Neural progenitor cell (in vitro differentiated cells): ENCODE results near the gene AHNAK2. TPM values are rescaled to one million over a fixed set of nuclear protein-coding genes. Genes with fewer than 3 reads are reported as not detected.

Experiments
- DNase-seq: peaks from one replicate; pipeline ENCODE4 v3.0.0-alpha.2; 2016; ENCODE audit warnings: low spot score
- H2AFZ ChIP-seq: fragments of 200-600 bp; sonication (generic); replicated peaks from 2 replicates; pipeline ENCODE4 v1.6.1; 2016; ENCODE audit warnings: antibody characterized with exemption
- H3F3A ChIP-seq: fragments of 200-600 bp; sonication (generic); 2 replicates; pipeline ENCODE4 v1.6.1; 2016; ENCODE audit warnings: antibody characterized with exemption, low read depth
- H3K27ac ChIP-seq: fragments of 200-600 bp; sonication (generic); 2 replicates; pipeline ENCODE4 v1.5.1; 2016; ENCODE audit warnings: mild to moderate bottlenecking
- H3K27me3 ChIP-seq: fragments of 200-600 bp; sonication (generic); 2 replicates; pipeline ENCODE4 v1.6.1; 2016; ENCODE audit warnings: mild to moderate bottlenecking, moderate library complexity
- H3K36me3 ChIP-seq: fragments of 200-600 bp; sonication (generic); 2 replicates; pipeline ENCODE4 v1.5.1; 2016
- H3K4me1 ChIP-seq: fragments of 200-600 bp; sonication (generic); 2 replicates; pipeline ENCODE4 v1.6.1; 2016; ENCODE audit warnings: mixed run types
- H3K4me2 ChIP-seq: fragments of 200-600 bp; sonication (generic); 2 replicates; pipeline ENCODE4 v1.6.1; 2016
- H3K4me3 ChIP-seq: fragments of 200-600 bp; sonication (generic); 2 replicates; pipeline ENCODE4 v1.5.1; 2016
- H3K79me2 ChIP-seq: fragments of 200-600 bp; sonication (generic); 2 replicates; pipeline ENCODE4 v1.6.1; 2016; ENCODE audit warnings: low read depth
- H3K9ac ChIP-seq: fragments of 200-600 bp; sonication (generic); 2 replicates; pipeline ENCODE4 v1.6.1; 2016
- H3K9me3 ChIP-seq: fragments of 200-600 bp; sonication (generic); 2 replicates; pipeline ENCODE4 v1.5.1; 2016; ENCODE audit warnings: low read depth
- H4K20me1 ChIP-seq: fragments of 200-600 bp; sonication (generic); 2 replicates; pipeline ENCODE4 v1.6.1; 2016; ENCODE audit warnings: low read depth
- H3K27ac Mint-ChIP-seq: 3 replicates; pipeline ENCODE4 v1.8.0; 2021; ENCODE audit warnings: mixed read lengths
- H3K27me3 Mint-ChIP-seq: 2 replicates; pipeline ENCODE4 v1.8.0; 2022; ENCODE audit warnings: low read depth, mild to moderate bottlenecking, inconsistent platforms, moderate library complexity, mixed read lengths; ENCODE audit not compliant: insufficient read depth
- H3K36me3 Mint-ChIP-seq: 3 replicates; pipeline ENCODE4 v1.8.0; 2021; ENCODE audit warnings: mixed read lengths
- H3K4me1 Mint-ChIP-seq: 3 replicates; pipeline ENCODE4 v1.8.0; 2021; ENCODE audit warnings: mixed read lengths
- H3K4me3 Mint-ChIP-seq: 3 replicates; pipeline ENCODE4 v1.8.0; 2021; ENCODE audit warnings: mild to moderate bottlenecking, moderate library complexity, mixed read lengths
- H3K9me3 Mint-ChIP-seq: 3 replicates; pipeline ENCODE4 v1.8.0; 2020; ENCODE audit warnings: mixed read lengths
- CTCF ChIP-seq: fragments of 200-600 bp; sonication (generic); IDR thresholded peaks from 2 replicates; pipeline ENCODE4 v1.5.1; 2017; ENCODE audit warnings: antibody characterized with exemption, mild to moderate bottlenecking
- EZH2 ChIP-seq: fragments of 200-600 bp; sonication (generic); IDR thresholded peaks from 2 replicates; pipeline ENCODE4 v1.6.1; 2017; ENCODE audit warnings: antibody characterized with exemption, mild to moderate bottlenecking, moderate library complexity
- EZH2phosphoT487 ChIP-seq: fragments of 200-600 bp; sonication (generic); IDR thresholded peaks from 2 replicates; pipeline ENCODE4 v1.6.1; 2017; ENCODE audit warnings: antibody characterized with exemption
- total RNA-seq: library from RNA; depleted of rRNA; stranded (reverse); fragments of >200 nt; gene quantifications from 2 replicates; pipeline ENCODE4 v1.2.3, GENCODE V29; 2015; ENCODE audit warnings: low replicate concordance

Gene AHNAK2
- total RNA-seq, 1 donor from 2014 or later, result 0.77 TPM

DNA sequence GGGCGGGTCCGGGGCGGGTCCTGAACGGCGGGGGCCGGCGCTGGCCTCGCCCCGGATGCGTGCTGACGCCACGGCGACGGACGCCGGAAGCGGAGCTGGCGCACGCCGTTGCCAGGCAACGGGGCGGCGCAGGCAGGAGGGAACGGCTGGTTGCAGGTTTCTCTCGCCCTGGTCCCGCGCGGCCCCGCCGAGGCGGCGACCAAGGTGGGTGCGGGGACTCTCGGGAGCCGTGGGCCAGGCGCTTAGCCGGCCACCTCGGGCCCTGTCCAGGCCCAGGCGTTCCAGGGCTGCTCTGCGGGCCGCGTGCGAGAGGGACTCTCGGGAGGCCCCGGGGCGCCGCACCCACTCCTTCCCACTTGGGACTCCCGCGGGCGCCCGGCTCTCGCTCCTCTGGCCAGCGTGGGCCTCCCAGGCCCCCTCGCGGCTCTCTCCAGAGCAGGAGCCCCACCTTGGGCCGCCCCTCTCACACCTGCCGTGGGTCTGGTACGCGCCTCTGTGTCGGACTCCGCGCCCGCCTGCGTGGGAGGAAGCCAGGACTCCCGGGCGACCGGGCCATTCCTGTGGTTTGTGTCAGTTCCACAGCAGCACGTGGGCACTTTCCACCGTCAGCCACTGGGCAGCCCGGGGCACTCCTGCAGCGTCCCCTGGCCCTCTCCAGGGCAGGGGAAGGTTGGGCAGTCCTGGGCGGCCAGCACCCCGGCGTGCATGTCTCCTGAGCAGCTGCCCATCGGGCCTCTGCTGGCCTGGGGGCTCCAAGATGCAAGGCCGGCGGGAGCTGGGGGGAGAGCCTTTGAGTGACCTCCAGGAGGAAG lies 7.7 kb upstream of the AHNAK2 start, which contains the start of gene CLBA1:
CLBA1 (plus strand) TSS at position 114 of the 812 bp plus-strand sequence; CDS start at position 758, 644 bp downstream.
- Histone ChIP-seq H3K4me2 (peak within 1 kb of the TSS; percentile 100), H3K4me1 (no peaks in the 10 kb centered on the region), H3K79me2 (no peaks in the 10 kb centered on the region), H3K27ac (no peak within 1 kb of the TSS), H3K27me3 (peaks cover 6% of the 10 kb centered on the region), H3F3A (no peaks in the 10 kb centered on the region), H3K36me3 (no peaks in the 10 kb centered on the region), H3K4me3 (peak within 1 kb of the TSS; percentile 97), H2AFZ (peak within 1 kb of the TSS; percentile 85), H3K9ac (peak within 1 kb of the TSS; percentile 71), H4K20me1 (peaks cover 7% of the 10 kb centered on the region), H3K9me3 (no peaks in the 10 kb centered on the region)
- no peak for TF ChIP-seq CTCF
- TF ChIP-seq EZH2phosphoT487, result no peak
- no peak for TF ChIP-seq EZH2
- H3K36me3 Mint-ChIP-seq, result no peaks in the 10 kb centered on the region
- no peaks in the 10 kb centered on the region for H3K9me3 Mint-ChIP-seq
- H3K4me1 Mint-ChIP-seq, result peaks cover 13% of the 10 kb centered on the region
- peak; percentile 97 for DNase-seq
- H3K4me3 Mint-ChIP-seq, result peak within 1 kb of the TSS; percentile 84
- H3K27me3 Mint-ChIP-seq, result peaks cover 7% of the 10 kb centered on the region
- peak within 1 kb of the TSS; percentile 37 for H3K27ac Mint-ChIP-seq

DNA sequence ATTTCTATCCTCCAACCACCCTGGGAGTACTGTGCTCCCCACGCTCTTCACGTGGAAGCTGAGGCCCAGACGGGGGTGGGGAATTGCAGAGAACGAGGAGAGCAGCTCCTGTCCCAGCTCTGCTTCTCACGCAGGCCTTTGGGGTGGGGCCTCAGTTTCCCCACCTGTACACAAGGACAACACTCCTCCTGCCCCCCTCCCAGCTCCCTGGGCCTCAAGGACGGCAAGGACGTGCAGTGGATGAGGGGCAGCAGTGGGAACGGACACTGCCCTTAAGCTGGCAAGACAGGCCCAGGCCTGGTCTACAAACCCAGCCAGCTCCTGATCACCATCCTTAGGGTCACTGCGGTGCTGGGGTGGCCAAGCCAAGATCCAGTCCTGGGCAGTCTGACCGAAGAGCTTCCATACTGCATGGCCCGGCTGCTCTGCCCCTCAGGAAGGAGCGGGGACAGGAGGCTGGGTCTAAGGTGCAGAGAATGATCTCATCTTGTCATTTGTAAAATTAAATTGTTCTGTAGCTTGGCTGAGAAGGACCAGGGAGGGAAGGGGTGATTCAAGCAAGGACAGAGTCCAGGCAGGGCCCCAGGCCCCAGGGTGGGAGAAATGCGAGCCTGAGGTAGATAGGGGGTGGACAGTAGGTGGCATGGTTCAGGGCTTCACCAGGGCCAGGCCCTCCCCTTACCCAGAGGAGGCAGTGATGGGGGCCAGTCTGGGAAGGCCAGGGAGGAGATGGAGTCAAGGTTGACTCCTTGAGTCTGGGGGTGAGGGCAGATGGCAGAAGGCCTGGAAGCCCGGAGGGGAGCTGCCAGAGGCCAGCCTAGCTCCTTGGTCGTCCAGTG lies 6.1 kb upstream of the AHNAK2 start:
- Histone ChIP-seq H3K9ac (no peak overlapping the region), H3K27ac (no peak overlapping the region), H3K4me1 (no peaks in the 10 kb centered on the region), H3K79me2 (no peaks in the 10 kb centered on the region), H3K4me2 (no peak overlapping the region), H3K9me3 (no peaks in the 10 kb centered on the region), H4K20me1 (peaks cover 9% of the 10 kb centered on the region), H3F3A (no peaks in the 10 kb centered on the region), H2AFZ (no peak overlapping the region), H3K4me3 (no peak overlapping the region), H3K27me3 (peaks cover 21% of the 10 kb centered on the region), H3K36me3 (no peaks in the 10 kb centered on the region)
- H3K36me3 Mint-ChIP-seq, result no peaks in the 10 kb centered on the region
- H3K27ac Mint-ChIP-seq, result peak overlapping the region; percentile 85
- H3K9me3 Mint-ChIP-seq, result no peaks in the 10 kb centered on the region
- H3K4me3 Mint-ChIP-seq, result peak overlapping the region; percentile 81
- H3K27me3 Mint-ChIP-seq, result peaks cover 12% of the 10 kb centered on the region
- peaks cover 13% of the 10 kb centered on the region for H3K4me1 Mint-ChIP-seq
- no peak for DNase-seq
- no peak for TF ChIP-seq EZH2phosphoT487
- no peak for TF ChIP-seq CTCF
- no peak for TF ChIP-seq EZH2

DNA sequence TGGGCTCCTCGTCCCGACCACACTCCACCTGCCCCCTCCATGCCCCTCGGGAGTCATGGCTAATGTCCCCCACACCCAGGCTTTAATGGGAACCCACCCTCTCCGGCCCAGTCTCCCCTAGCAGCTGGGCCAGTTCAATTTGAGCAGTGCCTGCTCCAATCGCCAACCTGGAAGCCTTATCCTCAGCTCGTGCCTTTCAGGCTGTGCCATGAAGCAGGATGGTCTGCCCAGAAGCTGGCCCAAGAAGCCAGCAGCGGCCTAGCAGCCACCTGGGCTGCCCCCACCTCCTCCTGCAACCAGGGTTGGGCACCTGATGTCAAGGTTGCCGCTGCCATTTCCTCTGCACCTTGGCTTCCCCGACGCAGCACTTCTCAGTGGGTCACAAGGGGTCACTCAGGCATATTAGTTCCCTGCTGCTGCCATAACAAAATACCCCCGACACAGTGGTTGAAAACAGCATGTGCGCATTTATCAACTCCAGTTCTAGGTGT lies 5.1 kb upstream of the AHNAK2 start:
- no peak overlapping the region for H3K4me3 Mint-ChIP-seq
- Histone ChIP-seq H3F3A (no peaks in the 10 kb centered on the region), H3K4me1 (no peaks in the 10 kb centered on the region), H3K27me3 (peaks cover 30% of the 10 kb centered on the region), H3K27ac (no peak overlapping the region), H3K36me3 (no peaks in the 10 kb centered on the region), H4K20me1 (peaks cover 18% of the 10 kb centered on the region), H3K9ac (no peak overlapping the region), H3K4me3 (no peak overlapping the region), H2AFZ (no peak overlapping the region), H3K79me2 (no peaks in the 10 kb centered on the region), H3K9me3 (no peaks in the 10 kb centered on the region), H3K4me2 (no peak overlapping the region)
- no peak for DNase-seq
- no peaks in the 10 kb centered on the region for H3K9me3 Mint-ChIP-seq
- TF ChIP-seq EZH2, result no peak
- no peak for TF ChIP-seq EZH2phosphoT487
- no peak for TF ChIP-seq CTCF
- peaks cover 14% of the 10 kb centered on the region for H3K27me3 Mint-ChIP-seq
- H3K27ac Mint-ChIP-seq, result peak overlapping the region; percentile 67
- no peaks in the 10 kb centered on the region for H3K36me3 Mint-ChIP-seq
- H3K4me1 Mint-ChIP-seq, result peaks cover 16% of the 10 kb centered on the region
